GM12865 (cell line): ENCODE measurements around the gene PTGFR.

Experiments used
- DNase-seq: peaks from one replicate; pipeline ENCODE4 v3.0.0; 2010; ENCODE audit warnings: low read depth
- H3K4me3 ChIP-seq: 2 replicates; pipeline ENCODE4 v1.5.1; 2011; ENCODE audit warnings: mild to moderate bottlenecking, low read depth, low read length, control low read depth
- CTCF ChIP-seq: IDR thresholded peaks from 2 replicates; pipeline ENCODE4 v1.5.1; 2011; ENCODE audit warnings: low read length, control low read depth, low read depth, inconsistent platforms; ENCODE audit not compliant: insufficient read depth; ENCODE audit errors: missing control alignments

PTGFR gene

GRCh38 chr1:78491451-78492071, 787 bp downstream of the PTGFR start:
- TF ChIP-seq CTCF: no peak
- no peak for DNase-seq
- no peak overlapping the region for H3K4me3 ChIP-seq

GRCh38 chr1:78492386-78492950, 1.7 kb downstream of the PTGFR start:
- DNase-seq: peak; percentile 10
- no peak overlapping the region for H3K4me3 ChIP-seq
- TF ChIP-seq CTCF: no peak

- DNase-seq: no peak
- H3K4me3 ChIP-seq: no peak overlapping the region
- TF ChIP-seq CTCF: no peak
Measured at GRCh38 chr1:78493451-78493850, 2.7 kb downstream of the PTGFR start.

- no peak for TF ChIP-seq CTCF
- no peak overlapping the region for H3K4me3 ChIP-seq
- DNase-seq: no peak
Measured at GRCh38 chr1:78497201-78497600, 6.4 kb downstream of the PTGFR start.

- H3K4me3 ChIP-seq: no peak overlapping the region
- DNase-seq: no peak
- no peak for TF ChIP-seq CTCF
Measured at GRCh38 chr1:78500529-78500928, 9.8 kb downstream of the PTGFR start.

- TF ChIP-seq CTCF: no peak
- DNase-seq: no peak
- no peak overlapping the region for H3K4me3 ChIP-seq
Measured at GRCh38 chr1:78501203-78501602, 10.4 kb downstream of the PTGFR start.

- DNase-seq: no peak
- no peak for TF ChIP-seq CTCF
- H3K4me3 ChIP-seq: no peak overlapping the region
Measured at GRCh38 chr1:78511334-78511733, 20.6 kb downstream of the PTGFR start.
